ENCODE results near the gene PTBP1.

GRCh38 chr19:788983-789700 is 8.1 kb upstream of the PTBP1 start:
- TF ChIP-seq SMC3 (conservative IDR thresholded peaks at IDR 0.05; ENCODE audit: poor library complexity): no peak
- TF ChIP-seq, protein P1, sequence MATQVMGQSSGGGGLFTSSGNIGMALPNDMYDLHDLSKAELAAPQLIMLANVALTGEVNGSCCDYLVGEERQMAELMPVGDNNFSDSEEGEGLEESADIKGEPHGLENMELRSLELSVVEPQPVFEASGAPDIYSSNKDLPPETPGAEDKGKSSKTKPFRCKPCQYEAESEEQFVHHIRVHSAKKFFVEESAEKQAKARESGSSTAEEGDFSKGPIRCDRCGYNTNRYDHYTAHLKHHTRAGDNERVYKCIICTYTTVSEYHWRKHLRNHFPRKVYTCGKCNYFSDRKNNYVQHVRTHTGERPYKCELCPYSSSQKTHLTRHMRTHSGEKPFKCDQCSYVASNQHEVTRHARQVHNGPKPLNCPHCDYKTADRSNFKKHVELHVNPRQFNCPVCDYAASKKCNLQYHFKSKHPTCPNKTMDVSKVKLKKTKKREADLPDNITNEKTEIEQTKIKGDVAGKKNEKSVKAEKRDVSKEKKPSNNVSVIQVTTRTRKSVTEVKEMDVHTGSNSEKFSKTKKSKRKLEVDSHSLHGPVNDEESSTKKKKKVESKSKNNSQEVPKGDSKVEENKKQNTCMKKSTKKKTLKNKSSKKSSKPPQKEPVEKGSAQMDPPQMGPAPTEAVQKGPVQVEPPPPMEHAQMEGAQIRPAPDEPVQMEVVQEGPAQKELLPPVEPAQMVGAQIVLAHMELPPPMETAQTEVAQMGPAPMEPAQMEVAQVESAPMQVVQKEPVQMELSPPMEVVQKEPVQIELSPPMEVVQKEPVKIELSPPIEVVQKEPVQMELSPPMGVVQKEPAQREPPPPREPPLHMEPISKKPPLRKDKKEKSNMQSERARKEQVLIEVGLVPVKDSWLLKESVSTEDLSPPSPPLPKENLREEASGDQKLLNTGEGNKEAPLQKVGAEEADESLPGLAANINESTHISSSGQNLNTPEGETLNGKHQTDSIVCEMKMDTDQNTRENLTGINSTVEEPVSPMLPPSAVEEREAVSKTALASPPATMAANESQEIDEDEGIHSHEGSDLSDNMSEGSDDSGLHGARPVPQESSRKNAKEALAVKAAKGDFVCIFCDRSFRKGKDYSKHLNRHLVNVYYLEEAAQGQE (IDR thresholded peaks at IDR 0.05; ENCODE audit: borderline replicate concordance): no peak
- TF ChIP-seq, protein P2, sequence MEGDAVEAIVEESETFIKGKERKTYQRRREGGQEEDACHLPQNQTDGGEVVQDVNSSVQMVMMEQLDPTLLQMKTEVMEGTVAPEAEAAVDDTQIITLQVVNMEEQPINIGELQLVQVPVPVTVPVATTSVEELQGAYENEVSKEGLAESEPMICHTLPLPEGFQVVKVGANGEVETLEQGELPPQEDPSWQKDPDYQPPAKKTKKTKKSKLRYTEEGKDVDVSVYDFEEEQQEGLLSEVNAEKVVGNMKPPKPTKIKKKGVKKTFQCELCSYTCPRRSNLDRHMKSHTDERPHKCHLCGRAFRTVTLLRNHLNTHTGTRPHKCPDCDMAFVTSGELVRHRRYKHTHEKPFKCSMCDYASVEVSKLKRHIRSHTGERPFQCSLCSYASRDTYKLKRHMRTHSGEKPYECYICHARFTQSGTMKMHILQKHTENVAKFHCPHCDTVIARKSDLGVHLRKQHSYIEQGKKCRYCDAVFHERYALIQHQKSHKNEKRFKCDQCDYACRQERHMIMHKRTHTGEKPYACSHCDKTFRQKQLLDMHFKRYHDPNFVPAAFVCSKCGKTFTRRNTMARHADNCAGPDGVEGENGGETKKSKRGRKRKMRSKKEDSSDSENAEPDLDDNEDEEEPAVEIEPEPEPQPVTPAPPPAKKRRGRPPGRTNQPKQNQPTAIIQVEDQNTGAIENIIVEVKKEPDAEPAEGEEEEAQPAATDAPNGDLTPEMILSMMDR (IDR thresholded peaks at IDR 0.05; ENCODE audit: poor library complexity, severe bottlenecking): no peak
- no peak for TF ChIP-seq POLR2AphosphoS5 (IDR thresholded peaks at IDR 0.05)
- TF ChIP-seq RAD21 (conservative IDR thresholded peaks at IDR 0.05): no peak
- no peak for TF ChIP-seq MXI1 (conservative IDR thresholded peaks at IDR 0.05; ENCODE audit: poor library complexity, severe bottlenecking)
